H1 (cell line): ENCODE results near the gene MIDN. TPM values are rescaled to one million over a fixed set of nuclear protein-coding genes. Genes with fewer than 3 reads are reported as not detected.

Experiments used
- CTCF ChIA-PET: fragments of 300-600 bp; sonication (Branson Sonifier 250); formaldehyde crosslinking; loops from one replicate; lab custom pipeline; 2021; ENCODE audit not compliant: partially characterized antibody; lab: Charles Lee
- POLR2A ChIA-PET: fragments of 300-600 bp; sonication (Branson Sonifier 250); formaldehyde crosslinking; loops from one replicate; lab custom pipeline; 2021; ENCODE audit warnings: inconsistent platforms; ENCODE audit not compliant: partially characterized antibody; lab: Charles Lee
- DNase-seq, 2 experiments: peaks; one replicate each; pipeline versions ENCODE4 v3.0.0 to v3.0.0-alpha.2; 2010 to 2022; ENCODE audit warnings: low spot score in 2 of 2, low read depth in 1 of 2, mixed read lengths in 1 of 2
- FAIRE-seq: peaks from 2 replicates; lab custom pipeline; 2011; peaks lifted over from hg19 to GRCh38; lab: Jason Lieb, UNC
- H2AFZ ChIP-seq: 2 replicates; pipeline ENCODE4 v1.8.1; 2012; ENCODE audit warnings: low read length, inconsistent platforms
- H2AK5ac ChIP-seq: 2 replicates; pipeline ENCODE4 v1.6.1; 2013; ENCODE audit warnings: low read depth, low read length
- H2BK120ac ChIP-seq: replicated peaks from 2 replicates; pipeline ENCODE3; 2013; ENCODE audit warnings: low read depth, low read length, inconsistent platforms
- H2BK12ac ChIP-seq: 2 replicates; pipeline ENCODE4 v1.6.1; 2013; ENCODE audit warnings: low read depth, low read length
- H2BK15ac ChIP-seq: 2 replicates; pipeline ENCODE4 v1.6.1; 2013; ENCODE audit warnings: low read length
- H2BK20ac ChIP-seq: 2 replicates; pipeline ENCODE4 v1.6.1; 2013; ENCODE audit warnings: low read length
- H2BK5ac ChIP-seq: 2 replicates; pipeline ENCODE4 v1.6.1; 2013; ENCODE audit warnings: low read depth, low read length
- H3K14ac ChIP-seq: 2 replicates; pipeline ENCODE4 v1.6.1; 2013; ENCODE audit warnings: inconsistent platforms; ENCODE audit not compliant: insufficient read length
- H3K18ac ChIP-seq: 2 replicates; pipeline ENCODE4 v1.6.1; 2013; ENCODE audit warnings: low read length; ENCODE audit errors: extremely low read depth
- H3K23ac ChIP-seq: 2 replicates; pipeline ENCODE4 v1.6.1; 2013; ENCODE audit warnings: inconsistent platforms; ENCODE audit not compliant: insufficient read length
- H3K23me2 ChIP-seq: 2 replicates; pipeline ENCODE4 v1.6.1; 2013; ENCODE audit warnings: low read depth, low read length
- H3K27ac ChIP-seq: 2 replicates; pipeline ENCODE4 v1.6.1; 2011; ENCODE audit warnings: low read depth, low read length, inconsistent platforms
- H3K27me3 ChIP-seq, 4 experiments: replicated peaks in 1 of 4; 1 replicate in 1 of 4; 2 replicates in 3 of 4; pipeline versions ENCODE4 v1.6.1 to v1.8.1; 2011 to 2013; ENCODE audit warnings: low read length in 3 of 4, mild to moderate bottlenecking in 3 of 4, inconsistent platforms in 2 of 4, mixed read lengths in 2 of 4, moderate library complexity in 1 of 4; ENCODE audit not compliant: control insufficient read depth in 3 of 4, insufficient read depth in 3 of 4; ENCODE audit errors: extremely low read depth in 1 of 4
- H3K36me3 ChIP-seq, 4 experiments: 2 replicates each; pipeline versions ENCODE4 v1.6.1 to v1.8.1; 2011 to 2013; ENCODE audit warnings: mild to moderate bottlenecking in 4 of 4, low read length in 3 of 4, moderate library complexity in 2 of 4, control low read depth in 1 of 4, inconsistent platforms in 1 of 4; ENCODE audit not compliant: insufficient read depth in 4 of 4, control insufficient read depth in 2 of 4
- H3K4ac ChIP-seq: replicated peaks from 2 replicates; pipeline ENCODE3; 2013; ENCODE audit warnings: low read length, low read depth, mixed read lengths, inconsistent platforms; ENCODE audit not compliant: insufficient read length
- H3K4me1 ChIP-seq, 4 experiments: replicated peaks in 1 of 4; 1 replicate in 1 of 4; 2 replicates in 3 of 4; pipeline versions ENCODE4 v1.6.1 to v1.8.1; 2011 to 2013; ENCODE audit warnings: low read length in 3 of 4, inconsistent platforms in 2 of 4, mixed read lengths in 1 of 4; ENCODE audit not compliant: insufficient read depth in 4 of 4, control insufficient read depth in 3 of 4
- H3K4me2 ChIP-seq, 2 experiments: 2 replicates each; pipeline versions ENCODE4 v1.6.1 to v1.8.1; 2011 to 2013; ENCODE audit warnings: low read depth in 2 of 2, low read length in 2 of 2, control low read depth in 1 of 2, inconsistent platforms in 1 of 2, mild to moderate bottlenecking in 1 of 2; ENCODE audit not compliant: insufficient read depth in 1 of 2
- H3K4me3 ChIP-seq, 4 experiments: fragments of 200-600, 300-600 bp in 1 of 4; sonication (generic), shearing (Covaris generic), sonication (Bioruptor Twin) in 1 of 4; 2 replicates each; pipeline versions ENCODE4 v1.5.1 to v1.8.1; 2011 to 2016; ENCODE audit warnings: low read length in 4 of 4, low read depth in 3 of 4, control low read depth in 2 of 4, inconsistent platforms in 2 of 4, mild to moderate bottlenecking in 2 of 4, mixed read lengths in 1 of 4, moderate library complexity in 1 of 4; ENCODE audit not compliant: insufficient read depth in 2 of 4; ENCODE audit errors: extremely low read depth in 1 of 4
- H3K56ac ChIP-seq: replicated peaks from 2 replicates; pipeline ENCODE3; 2013; ENCODE audit warnings: low read depth, mild to moderate bottlenecking, mixed read lengths, low read length, inconsistent platforms; ENCODE audit not compliant: insufficient read length
- H3K79me1 ChIP-seq: 2 replicates; pipeline ENCODE4 v1.6.1; 2013; ENCODE audit warnings: low read depth, low read length, control low read depth
- H3K79me2 ChIP-seq, 2 experiments: 2 replicates each; pipeline versions ENCODE4 v1.6.1 to v1.8.1; 2012 to 2013; ENCODE audit warnings: low read length in 2 of 2, mild to moderate bottlenecking in 2 of 2, inconsistent platforms in 1 of 2; ENCODE audit not compliant: insufficient read depth in 2 of 2, control insufficient read depth in 1 of 2
- H3K9ac ChIP-seq, 4 experiments: replicated peaks in 1 of 4; 1 replicate in 1 of 4; 2 replicates in 3 of 4; pipeline versions ENCODE4 v1.6.1 to v1.8.1; 2011 to 2013; ENCODE audit warnings: low read depth in 3 of 4, low read length in 3 of 4, control low read depth in 2 of 4, mild to moderate bottlenecking in 2 of 4, moderate library complexity in 2 of 4, inconsistent platforms in 1 of 4; ENCODE audit errors: extremely low read depth in 1 of 4
- H3K9me3 ChIP-seq, 2 experiments: 2 replicates each; pipeline versions ENCODE4 v1.6.1 to v1.8.1; 2012 to 2013; ENCODE audit warnings: mild to moderate bottlenecking in 2 of 2, moderate library complexity in 2 of 2, control low read depth in 1 of 2, inconsistent platforms in 1 of 2, low read depth in 1 of 2, low read length in 1 of 2, mixed read lengths in 1 of 2; ENCODE audit not compliant: insufficient read depth in 2 of 2
- H4K20me1 ChIP-seq, 2 experiments: replicated peaks in 1 of 2; 2 replicates each; pipeline versions ENCODE3 to v1.8.1; 2011 to 2013; ENCODE audit warnings: inconsistent platforms in 2 of 2, low read length in 2 of 2, mild to moderate bottlenecking in 1 of 2; ENCODE audit not compliant: insufficient read depth in 2 of 2, control insufficient read depth in 1 of 2
- H4K5ac ChIP-seq: 2 replicates; pipeline ENCODE4 v1.6.1; 2013; ENCODE audit warnings: low read length, low read depth, mixed read lengths, inconsistent platforms; ENCODE audit not compliant: insufficient read length
- H4K8ac ChIP-seq: 2 replicates; pipeline ENCODE4 v1.8.0; 2013; ENCODE audit warnings: mild to moderate bottlenecking, moderate library complexity, low read length, inconsistent platforms; ENCODE audit not compliant: insufficient read depth; ENCODE audit errors: extremely low read depth
- H4K91ac ChIP-seq: replicated peaks from 2 replicates; pipeline ENCODE3; 2013; ENCODE audit warnings: low read length, mixed read lengths, inconsistent platforms; ENCODE audit not compliant: insufficient read length
- ASH2L ChIP-seq: fragments of 200-600, 300-600 bp; sonication (generic); IDR thresholded peaks from one replicate; pipeline ENCODE4 v1.7.1; 2017; ENCODE audit warnings: low read length
- CHD2 ChIP-seq: IDR thresholded peaks from 2 replicates; pipeline ENCODE4 v1.6.1; 2012; ENCODE audit warnings: low read length, improper control_type of control experiment
- FOSL1 ChIP-seq: IDR thresholded peaks from 2 replicates; pipeline ENCODE4 v1.6.1; 2011; ENCODE audit warnings: mild to moderate bottlenecking, low read depth, low read length, moderate library complexity; ENCODE audit not compliant: insufficient read depth
- KDM4A ChIP-seq: IDR thresholded peaks from one replicate; pipeline ENCODE4 v1.7.1; 2012; ENCODE audit warnings: low read depth, mild to moderate bottlenecking, moderate library complexity, low read length, inconsistent platforms; ENCODE audit not compliant: severe bottlenecking
- NRF1 ChIP-seq: IDR thresholded peaks from 2 replicates; pipeline ENCODE4 v1.6.1; 2011; ENCODE audit warnings: mild to moderate bottlenecking, low read depth, low read length, improper control_type of control experiment
- PHF8 ChIP-seq: fragments of 200-600 bp; sonication (generic); conservative IDR thresholded peaks from 2 replicates; pipeline ENCODE4 v1.7.1; 2012; ENCODE audit warnings: low read depth, mild to moderate bottlenecking, inconsistent platforms, low read length, moderate library complexity
- SIX5 ChIP-seq: IDR thresholded peaks from 2 replicates; pipeline ENCODE4 v1.6.1; 2011; ENCODE audit warnings: mild to moderate bottlenecking, low read depth, low read length
- SRF ChIP-seq: IDR thresholded peaks from 2 replicates; pipeline ENCODE4 v1.6.1; 2011; ENCODE audit warnings: mild to moderate bottlenecking, low read depth, low read length, moderate library complexity
- TAF1 ChIP-seq: IDR thresholded peaks from 2 replicates; pipeline ENCODE4 v1.6.1; 2011; ENCODE audit warnings: mild to moderate bottlenecking, low read depth, low read length
- TEAD4 ChIP-seq: IDR thresholded peaks from 2 replicates; pipeline ENCODE4 v1.6.1; 2012; ENCODE audit warnings: low read depth, low read length, inconsistent platforms, mixed read lengths
- WGBS, 2 experiments: shearing (Covaris generic) in 1 of 2; methylation state at CpG; one replicate each; pipeline versions ENCODE4 v1.1.6 to v1.1.7; 2013 to 2015; ENCODE audit warnings: low lambda C conversion rate in 2 of 2, mixed read lengths in 2 of 2, inconsistent platforms in 1 of 2, low coverage in 1 of 2, missing lambda C conversion rate in 1 of 2; ENCODE audit not compliant: insufficient replicate concordance in 2 of 2, insufficient coverage in 1 of 2, insufficient read length in 1 of 2; ENCODE audit errors: extremely low coverage in 1 of 2, missing lambda C conversion rate in 1 of 2; 5-methylcytosine and 5-hydroxymethylcytosine counted together
- polyA plus RNA-seq, 7 experiments: library from polyadenylated mRNA; depleted of rRNA in 3 of 7; stranded (reverse) in 5 of 7; unstranded in 2 of 7; fragments of >200 nt in 5 of 7; fragments of 200-250 nt in 2 of 7; gene quantifications; 1 replicate in 5 of 7; 2 replicates in 1 of 7; 4 replicates in 1 of 7; pipeline versions ENCODE4 v1.2.1 to v1.2.3, GENCODE V29; 2011 to 2013; ENCODE audit warnings: missing spikeins in 2 of 7, mixed read lengths in 2 of 7
- total RNA-seq: library from RNA; stranded (reverse); fragmentation: NEBNext Ultra II Directional; extraction: Animal tissue kit (Norgen Biotek cat#: 25700); gene quantifications from 2 replicates; pipeline ENCODE4 v1.2.1, GENCODE V29; 2021
- TF ChIP-seq, protein P1 (sequence below): IDR thresholded peaks from 2 replicates; pipeline ENCODE4 v1.6.1; 2011; ENCODE audit warnings: low read depth, mild to moderate bottlenecking, low read length; ENCODE audit not compliant: insufficient read depth

The MIDN gene
- total and polyA plus RNA-seq, 2 of the 8 experiments (the other 6 are each of a cell fraction or from before 2014, with no cell fraction given), result 39.8 to 159 TPM

- no peak within 1 kb of the TSS for H4K91ac ChIP-seq
- H2BK120ac ChIP-seq, result no peak within 1 kb of the TSS
- H4K5ac ChIP-seq, result no peak within 1 kb of the TSS
- no peak within 1 kb of the TSS for H2BK15ac ChIP-seq
- no peak within 1 kb of the TSS for H3K23ac ChIP-seq
- H3K18ac ChIP-seq, result no peak within 1 kb of the TSS; the same call in 1 of the 2 replicates
- no peak within 1 kb of the TSS for H3K4ac ChIP-seq
- 3% methylated on average over 60 of the region's 79 CpGs; no CpG with 5 or more reads in 1 of the 2 experiments for WGBS, 2 experiments
- H2BK20ac ChIP-seq, result no peak within 1 kb of the TSS
- no peak within 1 kb of the TSS; the same call in 1 of the 2 replicates for H2AK5ac ChIP-seq
- ChIA-PET POLR2A (interaction anchor here (0.7 to 10.1 kb wide), 16 partner anchors 9 to 367 kb away, joined by 3 to 355 read pairs (median 4); partner anchors contain the start of genes CIRBP, CNN2 and GPX4), CTCF (interaction anchor here (0.9 to 7.7 kb wide), 11 partner anchors 18 to 177 kb away, joined by 3 to 212 read pairs (median 4); partner anchors contain the start of gene CIRBP)
- peak within 1 kb of the TSS; percentile 12 for H3K56ac ChIP-seq
- no peaks in the 10 kb centered on the region for H3K36me3 ChIP-seq
- peak within 1 kb of the TSS; percentile 65 to 95 (median 67) for H3K4me3 ChIP-seq
- no peak within 1 kb of the TSS; the same call in 1 of the 2 replicates for H2AFZ ChIP-seq
- H4K20me1 ChIP-seq, result peaks cover 0 to 7% of the 10 kb centered on the region in 2 experiments
- H3K27ac ChIP-seq, result no peak within 1 kb of the TSS
- peak within 1 kb of the TSS in 3 of 4 experiments; percentile 14 to 86 (median 41); a peak in 5 of 7 replicates for H3K9ac ChIP-seq
- 0 out of 2 replicates have a peak within 1 kb of the TSS, but pooled peaks have one; percentile 60 for H2BK12ac ChIP-seq
- 0 out of 2 replicates have a peak within 1 kb of the TSS, but pooled peaks have one; percentile 35 for H2BK5ac ChIP-seq
- H3K27me3 ChIP-seq, result no peaks in the 10 kb centered on the region
- FAIRE-seq (peak; percentile 28), DNase-seq (peak in 1 of 2 experiments; percentile 94)
- H3K4me2 ChIP-seq, result peak within 1 kb of the TSS; percentile 57 to 89
- peaks cover 0 to 7% of the 10 kb centered on the region in 2 experiments; a peak in 1 of 4 replicates for H3K79me2 ChIP-seq
- peaks cover 9% of the 10 kb centered on the region for H3K79me1 ChIP-seq
- peaks cover 15% of the 10 kb centered on the region; the same call in 1 of the 2 replicates for H3K23me2 ChIP-seq
- H4K8ac ChIP-seq, result no peak within 1 kb of the TSS
- H3K9me3 ChIP-seq, result no peaks in the 10 kb centered on the region
- H3K4me1 ChIP-seq, result peaks cover 0 to 26% (median 10%) of the 10 kb centered on the region in 4 experiments; a peak in 5 of 7 replicates
- H3K14ac ChIP-seq, result no peak within 1 kb of the TSS
- TF ChIP-seq FOSL1, result no peak
- TF ChIP-seq NRF1, result 0 out of 2 replicates have a peak, but pooled peaks have one; percentile 10
- TF ChIP-seq KDM4A, result peak; percentile 52
- 0 out of 2 replicates have a peak, but pooled peaks have one; percentile 23 for TF ChIP-seq CHD2
- 0 out of 2 replicates have a peak, but pooled peaks have one; percentile 10 for TF ChIP-seq TEAD4
- peak; percentile 49; the same call in 1 of the 2 replicates for TF ChIP-seq SRF
- 0 out of 2 replicates have a peak, but pooled peaks have one; percentile 44 for TF ChIP-seq PHF8
- peak; percentile 53; the same call in 1 of the 2 replicates for TF ChIP-seq TAF1
- peak; percentile 20 for TF ChIP-seq ASH2L
- TF ChIP-seq, protein P1, sequence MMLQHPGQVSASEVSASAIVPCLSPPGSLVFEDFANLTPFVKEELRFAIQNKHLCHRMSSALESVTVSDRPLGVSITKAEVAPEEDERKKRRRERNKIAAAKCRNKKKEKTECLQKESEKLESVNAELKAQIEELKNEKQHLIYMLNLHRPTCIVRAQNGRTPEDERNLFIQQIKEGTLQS, result peak; percentile 72
- TF ChIP-seq SIX5, result peak; percentile 93
Observed at GRCh38 chr19:1241417-1242095, 6.8 kb upstream of the MIDN start, which contains the start of gene ATP5F1D. Gene ATP5F1D, plus strand, starts transcription at chr19:1241751. Its CDS starts 100 bp downstream, at chr19:1241851.
